PC-9 (cell line): ENCODE data around the gene CES3.

Source experiments
- CTCF ChIP-seq: fragments of 200-600 bp; sonication (generic); conservative IDR thresholded peaks from 2 replicates; pipeline ENCODE4 v1.6.1; 2017; ENCODE audit warnings: mixed run types, antibody characterized with exemption, mild to moderate bottlenecking, moderate library complexity
- EZH2 ChIP-seq: fragments of 200-600 bp; sonication (generic); IDR thresholded peaks from 2 replicates; pipeline ENCODE4 v1.8.0; 2017; ENCODE audit warnings: antibody characterized with exemption, low read depth

GRCh38 chr16:66952430-66953110, 8.5 kb upstream of the CES3 start:
- TF ChIP-seq CTCF (no peak), EZH2 (no peak)
